Upper lobe of left lung (tissue), 4 donors: ENCODE results near the gene FOXA3.

ENCODE experiments used
- CTCF ChIP-seq, 6 experiments: fragments of 450-650 bp in 4 of 6; fragments of 200-600 bp in 2 of 6; sonication (generic) in 2 of 6; IDR thresholded peaks; one replicate each; pipeline ENCODE4 v1.5.1; 2016 to 2019; ENCODE audit warnings: antibody characterized with exemption in 6 of 6
- EP300 ChIP-seq, 4 donors: sonication (generic); formaldehyde crosslinking; IDR thresholded peaks; one replicate each; pipeline ENCODE4 v1.5.1; 2017; ENCODE audit warnings: antibody characterized with exemption in 4 of 4, control low read depth in 2 of 4
- POLR2A ChIP-seq, 4 donors: fragments of 450-650 bp; IDR thresholded peaks; one replicate each; pipeline ENCODE4 v1.5.1; 2016 to 2017; ENCODE audit warnings: antibody characterized with exemption in 4 of 4, mild to moderate bottlenecking in 2 of 4
- POLR2AphosphoS5 ChIP-seq, 2 donors: sonication (generic); formaldehyde crosslinking; IDR thresholded peaks; one replicate each; pipeline ENCODE4 v1.5.1; 2017; ENCODE audit warnings: antibody characterized with exemption in 2 of 2

- TF ChIP-seq POLR2AphosphoS5 (IDR thresholded peaks at IDR 0.05) = no peak
- no peak for TF ChIP-seq CTCF (IDR thresholded peaks at IDR 0.05)
- TF ChIP-seq POLR2A (IDR thresholded peaks at IDR 0.05) = no peak
- TF ChIP-seq EP300 (IDR thresholded peaks at IDR 0.05) = no peak
These were observed 41.4 kb upstream of the FOXA3 start for GRCh38 chr19:45822716-45823115.
